SK-N-SH (cell line): ENCODE results near the gene SMARCA2. TPM values are rescaled to one million over a fixed set of nuclear protein-coding genes. Genes with fewer than 3 reads are reported as not detected.

Source experiments
- CTCF ChIA-PET: fragments of 300-600, 350-600 bp; formaldehyde crosslinking; extraction: SDS; loops from one replicate; lab custom pipeline; 2021; lab: Yijun Ruan, JAX
- POLR2A ChIA-PET: fragments of 350-600 bp; sonication (Branson Sonifier 250); formaldehyde crosslinking; extraction: SDS; loops from one replicate; lab custom pipeline; 2020; ENCODE audit warnings: antibody characterized with exemption, inconsistent platforms; lab: Yijun Ruan, JAX
- DNase-seq: peaks from one replicate; pipeline ENCODE4 v3.0.0; 2012
- H2AFZ ChIP-seq: fragments of 200-600 bp; sonication (generic); 2 replicates; pipeline ENCODE4 v1.8.1; 2016; ENCODE audit warnings: antibody characterized with exemption, mild to moderate bottlenecking, low read depth
- H3F3A ChIP-seq: fragments of 200-600 bp; sonication (generic); replicated peaks from 2 replicates; pipeline ENCODE3; 2016; ENCODE audit warnings: antibody characterized with exemption, mild to moderate bottlenecking; ENCODE audit not compliant: insufficient read depth
- H3K27ac ChIP-seq, 2 experiments: fragments of 200-500 bp in 1 of 2; fragments of 200-600 bp in 1 of 2; sonication (Bioruptor generic) in 1 of 2; sonication (generic), shearing (Covaris generic) in 1 of 2; 2 replicates each; pipeline versions ENCODE4 v1.5.1 to v1.6.1; 2014 to 2016; ENCODE audit warnings: low read depth in 2 of 2, inconsistent platforms in 1 of 2, low read length in 1 of 2, mild to moderate bottlenecking in 1 of 2, mixed read lengths in 1 of 2
- H3K27me3 ChIP-seq: fragments of 200-600 bp; sonication (generic), shearing (Covaris generic); 2 replicates; pipeline ENCODE4 v1.6.1; 2016; ENCODE audit warnings: mixed run types; ENCODE audit not compliant: insufficient read depth
- H3K36me3 ChIP-seq, 2 experiments: fragments of 200-500 bp in 1 of 2; fragments of 200-600 bp in 1 of 2; sonication (Bioruptor generic) in 1 of 2; sonication (generic) in 1 of 2; replicated peaks in 1 of 2; 2 replicates each; pipeline versions ENCODE3 to v1.5.1; 2014 to 2016; ENCODE audit warnings: low read length in 1 of 2, mild to moderate bottlenecking in 1 of 2; ENCODE audit not compliant: insufficient read depth in 2 of 2, control insufficient read depth in 1 of 2
- H3K4me1 ChIP-seq, 2 experiments: fragments of 200-500 bp in 1 of 2; fragments of 200-600 bp in 1 of 2; sonication (Bioruptor generic) in 1 of 2; sonication (generic), shearing (Covaris generic) in 1 of 2; 2 replicates each; pipeline versions ENCODE4 v1.5.1 to v1.6.1; 2014 to 2016; ENCODE audit warnings: low read depth in 1 of 2, low read length in 1 of 2, mixed run types in 1 of 2; ENCODE audit not compliant: insufficient read depth in 2 of 2, control insufficient read depth in 1 of 2
- H3K4me2 ChIP-seq: fragments of 200-600 bp; sonication (generic), shearing (Covaris generic); 2 replicates; pipeline ENCODE4 v1.6.1; 2017; ENCODE audit warnings: mixed run types
- H3K4me3 ChIP-seq, 2 experiments: fragments of 200-500 bp in 1 of 2; fragments of 200-600 bp in 1 of 2; sonication (Bioruptor generic) in 1 of 2; sonication (generic), shearing (Covaris generic) in 1 of 2; 2 replicates each; pipeline versions ENCODE4 v1.5.1 to v1.8.1; 2014 to 2016; ENCODE audit warnings: low read depth in 2 of 2, inconsistent platforms in 1 of 2, low read length in 1 of 2, mild to moderate bottlenecking in 1 of 2, mixed read lengths in 1 of 2, moderate library complexity in 1 of 2
- H3K79me2 ChIP-seq: fragments of 200-600 bp; sonication (generic); 2 replicates; pipeline ENCODE4 v1.8.1; 2017; ENCODE audit warnings: mild to moderate bottlenecking; ENCODE audit not compliant: insufficient read depth
- H3K9ac ChIP-seq: fragments of 200-600 bp; sonication (generic); 2 replicates; pipeline ENCODE4 v1.6.1; 2017; ENCODE audit warnings: mixed run types
- H3K9me2 ChIP-seq: fragments of 200-600 bp; sonication (generic); 2 replicates; pipeline ENCODE4 v1.6.1; 2017; ENCODE audit warnings: mixed run types
- H3K9me3 ChIP-seq: fragments of 200-600 bp; sonication (generic); 2 replicates; pipeline ENCODE4 v1.6.1; 2017; ENCODE audit warnings: mixed run types, mild to moderate bottlenecking, moderate library complexity
- H4K20me1 ChIP-seq: fragments of 200-600 bp; sonication (generic); 2 replicates; pipeline ENCODE4 v1.6.1; 2017; ENCODE audit warnings: mild to moderate bottlenecking, mixed run types; ENCODE audit not compliant: insufficient read depth
- ELF1 ChIP-seq: IDR thresholded peaks from 2 replicates; pipeline ENCODE4 v1.4.0; 2012
- JUND ChIP-seq: IDR thresholded peaks from 2 replicates; pipeline ENCODE4 v1.4.0; 2012
- MAX ChIP-seq: IDR thresholded peaks from 2 replicates; pipeline ENCODE4 v1.4.0; 2012; ENCODE audit warnings: low read depth
- POLR2AphosphoS5 ChIP-seq: IDR thresholded peaks from 2 replicates; pipeline ENCODE4 v1.6.1; 2012; ENCODE audit warnings: low read depth, low read length
- RCOR1 ChIP-seq: fragments of 150-350 bp; IDR thresholded peaks from 2 replicates; pipeline ENCODE4 v1.6.1; 2017; ENCODE audit warnings: antibody characterized with exemption, low read length
- REST ChIP-seq: IDR thresholded peaks from 2 replicates; pipeline ENCODE4 v1.6.1; 2012; ENCODE audit warnings: mild to moderate bottlenecking, low read depth, low read length, moderate library complexity
- RXRA ChIP-seq: IDR thresholded peaks from 2 replicates; pipeline ENCODE4 v1.4.0; 2012; ENCODE audit warnings: low read depth, mild to moderate bottlenecking, borderline replicate concordance
- SIN3A ChIP-seq: IDR thresholded peaks from 2 replicates; pipeline ENCODE4 v1.6.1; 2012; ENCODE audit warnings: low read depth, mild to moderate bottlenecking, low read length, moderate library complexity, borderline replicate concordance
- TAF1 ChIP-seq: IDR thresholded peaks from 2 replicates; pipeline ENCODE4 v1.6.1; 2012; ENCODE audit warnings: low read depth, mild to moderate bottlenecking, low read length, moderate library complexity, borderline replicate concordance
- TCF12 ChIP-seq: IDR thresholded peaks from 2 replicates; pipeline ENCODE4 v1.4.0; 2012
- TEAD4 ChIP-seq: IDR thresholded peaks from 2 replicates; pipeline ENCODE4 v1.4.0; 2012; ENCODE audit warnings: mild to moderate bottlenecking, borderline replicate concordance; ENCODE audit not compliant: insufficient read depth
- USF1 ChIP-seq: IDR thresholded peaks from 2 replicates; pipeline ENCODE4 v1.4.0; 2012; ENCODE audit warnings: low read depth, borderline replicate concordance
- USF2 ChIP-seq: fragments of 150-350 bp; IDR thresholded peaks from 2 replicates; pipeline ENCODE4 v1.6.1; 2017; ENCODE audit warnings: antibody characterized with exemption, low read length, low read depth, borderline replicate concordance
- YY1 ChIP-seq: IDR thresholded peaks from 2 replicates; pipeline ENCODE4 v1.4.0; 2012; ENCODE audit warnings: low read depth, mild to moderate bottlenecking
- WGBS: methylation state at CpG from one replicate; pipeline ENCODE4 v1.1.6; 2017; ENCODE audit warnings: low lambda C conversion rate; 5-methylcytosine and 5-hydroxymethylcytosine counted together
- polyA plus RNA-seq, 3 experiments: library from polyadenylated mRNA; depleted of rRNA; stranded (reverse); fragments of >200 nt; gene quantifications; 2 replicates each; pipeline ENCODE4 v1.2.3, GENCODE V29; 2012

The SMARCA2 gene
- polyA plus RNA-seq, 1 of the 3 experiments (the other 2 are of a cell fraction) = 17.4 TPM

- 52% methylated on average over 6 of the region's 6 CpGs for WGBS
- no peaks in the 10 kb centered on the region for H3K9me3 ChIP-seq
- H3K4me3 ChIP-seq = no peak overlapping the region
- no peak overlapping the region for H3K9ac ChIP-seq
- POLR2A ChIA-PET = no interaction called here
- no peaks in the 10 kb centered on the region for H3K36me3 ChIP-seq
- no peaks in the 10 kb centered on the region for H3K9me2 ChIP-seq
- no peak overlapping the region for H3K27ac ChIP-seq
- no peak overlapping the region for H2AFZ ChIP-seq
- no peaks in the 10 kb centered on the region for H3K79me2 ChIP-seq
- TF ChIP-seq SIN3A (no peak), TAF1 (no peak), ELF1 (no peak), JUND (no peak), REST (no peak), POLR2AphosphoS5 (no peak), RXRA (no peak), TEAD4 (no peak), USF2 (no peak), RCOR1 (no peak), YY1 (no peak), USF1 (no peak)
- peaks cover 0 to 6% of the 10 kb centered on the region in 2 experiments; a peak in 1 of 4 replicates for H3K4me1 ChIP-seq
- H3F3A ChIP-seq = no peaks in the 10 kb centered on the region
- CTCF ChIA-PET = no interaction called here
- H3K27me3 ChIP-seq = no peaks in the 10 kb centered on the region
- H4K20me1 ChIP-seq = no peaks in the 10 kb centered on the region
- no peak overlapping the region for H3K4me2 ChIP-seq
- DNase-seq = no peak
These were observed 19.0 kb upstream of the SMARCA2 start for GRCh38 chr9:1996156-1996555.

- Histone ChIP-seq H3F3A (no peaks in the 10 kb centered on the region), H3K9ac (no peak overlapping the region), H4K20me1 (no peaks in the 10 kb centered on the region), H3K4me1 (peaks cover 0 to 6% of the 10 kb centered on the region in 2 experiments; a peak in 1 of 4 replicates), H3K9me3 (no peaks in the 10 kb centered on the region), H3K79me2 (no peaks in the 10 kb centered on the region), H2AFZ (no peak overlapping the region), H3K36me3 (no peaks in the 10 kb centered on the region), H3K4me3 (no peak overlapping the region), H3K4me2 (no peak overlapping the region), H3K9me2 (no peaks in the 10 kb centered on the region), H3K27ac (no peak overlapping the region), H3K27me3 (no peaks in the 10 kb centered on the region)
- TF ChIP-seq TCF12 (no peak), TAF1 (no peak), YY1 (no peak), MAX (no peak)
- ChIA-PET POLR2A (no interaction called here), CTCF (interaction anchor here (0.8 kb wide), 1 partner anchor 33 kb away, joined by 3 read pairs; no protein-coding TSS in a partner anchor)
- 44% methylated on average over 2 of the region's 2 CpGs for WGBS
- no peak for DNase-seq
These were observed 17.5 kb upstream of the SMARCA2 start for GRCh38 chr9:1997646-1998045.
